HG02884 (cell line): Measurements from ENCODE around the gene MS4A2.
"Not testable (repeated sequence)": the region's sequence is repeated elsewhere in the genome, so short reads cannot be mapped to it uniquely, and the experiment has no call there.

Experiments
- ATAC-seq: cut with Tn5 transposase; IDR thresholded peaks from one replicate; pipeline ENCODE4 v1.9.1; 2021; ENCODE audit warnings: mild to moderate bottlenecking, moderate library complexity; ENCODE audit not compliant: unreplicated experiment

Gene MS4A2

DNA sequence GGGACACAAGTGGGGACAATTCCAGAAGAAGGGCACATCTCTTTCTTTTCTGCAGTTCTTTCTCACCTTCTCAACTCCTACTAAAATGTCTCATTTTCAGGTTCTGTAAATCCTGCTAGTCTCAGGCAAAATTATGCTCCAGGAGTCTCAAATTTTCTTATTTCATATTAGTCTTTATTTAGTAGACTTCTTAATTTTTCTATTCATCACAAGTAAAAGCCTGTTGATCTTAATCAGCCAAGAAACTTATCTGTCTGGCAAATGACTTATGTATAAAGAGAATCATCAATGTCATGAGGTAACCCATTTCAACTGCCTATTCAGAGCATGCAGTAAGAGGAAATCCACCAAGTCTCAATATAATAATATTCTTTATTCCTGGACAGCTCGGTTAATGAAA is at the start of gene MS4A2:
Gene MS4A2 (plus strand): TSS at position 301 of the 400 bp plus-strand sequence. CDS start 102 bp downstream, outside the sequence.
- ATAC-seq = no peak

DNA sequence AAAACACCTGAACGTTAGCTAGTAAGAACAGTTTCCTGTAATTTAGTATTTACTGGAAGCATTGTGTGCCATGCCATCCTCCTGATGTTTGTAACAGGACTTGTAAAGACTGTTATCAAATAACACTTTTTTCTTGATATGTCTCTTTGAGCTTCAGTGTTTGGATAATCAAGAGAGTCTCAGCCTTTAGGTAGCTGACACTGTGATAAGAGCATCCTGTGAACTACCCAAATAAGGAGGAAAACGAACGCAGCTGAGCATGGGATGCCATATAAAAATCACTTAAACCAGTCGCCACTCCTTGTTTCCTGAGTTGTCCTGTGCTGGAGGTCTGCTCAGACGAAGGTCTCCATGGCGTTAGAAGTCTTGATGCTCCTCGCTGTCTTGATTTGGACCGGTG is 48.4 kb upstream of the MS4A2 start, which contains the start of gene OOSP2:
Gene OOSP2 (plus strand): TSS at position 301 of the 400 bp plus-strand sequence. CDS start 51 bp downstream, at position 352.
- no peak for ATAC-seq

DNA sequence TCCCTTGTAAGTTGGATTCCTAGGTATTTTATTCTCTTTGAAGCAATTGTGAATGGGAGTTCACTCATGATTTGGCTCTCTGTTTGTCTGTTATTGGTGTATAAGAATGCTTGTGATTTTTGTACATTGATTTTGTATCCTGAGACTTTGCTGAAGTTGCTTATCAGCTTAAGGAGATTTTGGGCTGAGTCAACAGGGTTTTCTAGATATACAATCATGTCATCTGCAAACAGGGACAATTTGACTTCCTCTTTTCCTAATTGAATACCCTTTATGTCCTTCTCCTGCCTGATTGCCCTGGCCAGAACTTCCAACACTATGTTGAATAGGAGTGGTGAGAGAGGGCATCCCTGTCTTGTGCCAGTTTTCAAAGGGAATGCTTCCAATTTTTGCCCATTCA is 38.0 kb upstream of the MS4A2 start:
- not testable (repeated sequence) for ATAC-seq

DNA sequence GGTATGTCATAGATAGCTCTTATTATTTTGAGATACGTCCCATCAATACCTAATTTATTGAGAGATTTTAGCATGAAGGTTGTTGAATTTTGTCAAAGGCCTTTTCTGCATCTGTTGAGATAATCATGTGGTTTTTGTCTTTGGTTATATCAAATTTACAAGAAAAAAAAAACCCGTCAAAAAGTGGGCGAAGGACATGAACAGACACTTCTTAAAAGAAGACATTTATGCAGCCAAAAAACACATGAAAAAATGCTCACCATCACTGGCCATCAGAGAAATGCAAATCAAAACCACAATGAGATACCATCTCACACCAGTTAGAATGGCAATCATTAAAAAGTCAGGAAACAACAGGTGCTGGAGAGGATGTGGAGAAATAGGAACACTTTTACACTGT is 37.6 kb upstream of the MS4A2 start:
- ATAC-seq = not testable (repeated sequence)

DNA sequence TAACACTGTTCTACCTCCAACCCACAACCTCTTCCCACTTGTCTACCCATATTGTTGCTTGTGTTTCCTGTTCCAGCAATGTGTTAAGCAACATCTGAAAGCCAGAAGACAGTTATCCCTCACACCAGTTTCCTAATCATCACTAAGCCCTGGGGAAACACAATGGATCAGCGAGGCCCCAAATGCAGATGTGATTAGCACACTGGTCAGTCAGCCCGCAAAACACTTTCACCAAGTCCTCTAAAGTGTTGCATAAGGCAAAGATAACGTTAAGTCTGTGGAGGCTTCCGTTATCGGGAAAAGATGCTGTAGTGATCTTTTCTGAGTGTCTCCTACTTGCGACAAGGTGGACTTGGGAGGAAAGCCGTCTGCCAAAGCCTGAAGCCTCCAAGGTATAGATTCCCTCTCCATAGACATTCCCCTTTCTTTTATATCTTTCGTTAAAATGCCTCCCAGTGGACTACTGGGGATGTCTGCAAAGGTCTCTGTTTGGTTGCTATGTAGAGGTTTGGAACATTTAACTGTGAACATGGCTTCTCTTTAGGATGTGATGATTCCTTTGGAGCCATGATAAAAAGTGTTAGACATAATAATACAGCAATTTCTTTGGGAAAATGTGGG is 32.0 kb upstream of the MS4A2 start, which contains the start of gene MS4A3:
Gene MS4A3 (plus strand): TSS at position 317 of the 621 bp plus-strand sequence. CDS start 4,496 bp downstream, outside the sequence.
- no peak for ATAC-seq

DNA sequence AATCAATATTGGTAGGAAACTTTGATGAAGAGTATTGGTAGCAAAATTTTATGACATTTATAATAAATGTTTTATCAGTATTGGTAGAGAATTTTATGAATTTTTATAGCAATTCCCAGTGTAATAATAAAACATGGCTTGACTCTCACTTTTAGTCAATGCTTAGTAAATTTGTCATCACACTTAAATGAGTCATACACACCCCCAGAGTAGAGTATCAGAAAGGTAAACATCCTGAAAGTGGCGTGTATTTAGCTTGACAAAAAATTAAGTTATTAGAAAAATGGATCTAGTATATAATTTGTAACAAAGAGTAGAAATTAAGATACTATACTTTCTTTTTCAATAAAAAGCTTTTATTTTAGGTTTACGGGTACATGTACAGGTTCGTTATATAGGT is 29.4 kb upstream of the MS4A2 start:
- no peak for ATAC-seq

DNA sequence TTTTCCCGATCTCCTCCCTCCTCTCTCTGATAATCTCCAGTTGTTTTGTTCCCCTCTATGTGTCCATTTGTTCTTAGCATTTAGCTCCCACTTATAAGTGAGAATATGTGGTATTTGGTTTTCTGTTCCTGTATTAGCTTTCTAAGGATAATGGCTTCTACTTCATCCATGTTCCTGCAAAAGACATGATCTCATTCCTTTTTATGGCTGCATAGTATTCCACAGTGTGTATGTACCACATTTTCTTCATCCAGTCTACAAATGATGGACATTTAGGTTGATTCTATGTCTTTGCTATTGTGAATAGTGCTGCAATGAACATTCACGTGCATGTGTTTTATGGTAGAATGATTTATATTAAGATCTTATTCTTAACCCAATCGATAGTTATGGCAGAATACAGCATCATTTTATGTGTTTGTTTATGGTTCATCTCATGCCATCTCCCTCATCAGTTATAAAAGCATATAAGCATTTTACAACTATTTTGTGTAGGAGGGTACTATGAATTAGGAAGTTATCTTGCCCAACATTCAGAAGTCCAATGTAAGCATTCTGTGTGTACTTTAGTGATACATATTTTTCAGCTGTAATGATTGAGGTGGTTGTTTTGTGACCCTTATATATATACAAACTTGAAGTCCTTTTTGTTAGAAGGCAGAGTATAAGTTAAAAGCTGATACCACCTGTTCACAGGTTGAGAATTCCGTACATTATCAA is 28.8 kb upstream of the MS4A2 start:
- no peak for ATAC-seq

DNA sequence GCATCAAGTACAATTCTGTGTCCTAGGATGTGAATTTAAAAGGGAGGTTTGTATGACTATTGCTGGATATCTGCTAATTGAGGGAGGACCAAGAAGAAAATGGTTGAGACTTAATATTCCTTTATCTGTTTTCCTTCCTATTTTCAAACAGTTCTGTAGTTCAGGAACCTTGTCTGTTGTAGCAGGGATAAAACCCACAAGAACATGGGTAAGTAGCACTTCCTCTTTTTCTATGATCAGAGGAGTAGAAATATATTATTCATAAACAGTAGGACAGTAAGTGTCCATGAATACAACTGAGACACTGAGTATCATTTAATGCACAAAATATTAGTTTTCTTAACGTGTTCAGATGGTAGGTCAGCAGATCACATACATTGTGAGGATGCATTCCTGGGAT is 24.4 kb upstream of the MS4A2 start:
- no peak for ATAC-seq

DNA sequence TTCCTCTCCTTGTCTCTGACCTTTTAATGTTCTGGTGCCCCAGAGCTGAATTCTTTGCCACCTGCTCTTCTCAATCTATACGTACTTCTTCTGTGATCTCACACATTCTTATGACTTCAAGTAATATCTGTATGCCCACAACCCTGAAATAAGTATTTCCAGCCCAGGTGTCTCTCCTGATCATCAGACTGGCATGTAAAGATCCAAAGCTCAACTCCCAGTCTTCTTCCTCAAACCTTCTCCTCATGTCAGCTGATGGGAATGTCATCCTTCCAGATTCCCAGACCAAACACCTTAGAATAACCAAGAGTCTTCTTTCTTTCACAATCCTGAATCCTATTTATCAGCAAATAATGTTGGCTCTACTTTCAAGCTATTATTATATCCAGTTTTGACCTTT is 22.7 kb upstream of the MS4A2 start:
- ATAC-seq = no peak

DNA sequence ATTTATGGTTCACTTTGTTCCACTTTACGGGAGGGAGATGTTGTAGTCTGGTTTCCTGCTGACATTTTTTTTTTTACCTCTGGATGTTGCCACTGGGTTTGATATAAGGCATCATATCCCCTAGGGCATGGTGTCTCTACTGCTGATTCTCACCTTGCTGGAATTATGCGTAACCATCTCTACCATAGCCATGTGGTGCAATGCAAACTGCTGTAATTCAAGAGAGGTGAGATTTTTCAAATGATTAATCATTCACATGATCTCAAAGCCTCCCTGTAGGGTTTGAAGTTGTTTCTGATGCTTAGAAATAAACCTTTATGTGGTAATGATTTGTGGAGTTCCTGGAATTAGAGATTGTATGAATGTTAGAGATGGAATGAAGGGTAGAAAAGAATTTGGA is 19.0 kb upstream of the MS4A2 start:
- ATAC-seq = no peak

DNA sequence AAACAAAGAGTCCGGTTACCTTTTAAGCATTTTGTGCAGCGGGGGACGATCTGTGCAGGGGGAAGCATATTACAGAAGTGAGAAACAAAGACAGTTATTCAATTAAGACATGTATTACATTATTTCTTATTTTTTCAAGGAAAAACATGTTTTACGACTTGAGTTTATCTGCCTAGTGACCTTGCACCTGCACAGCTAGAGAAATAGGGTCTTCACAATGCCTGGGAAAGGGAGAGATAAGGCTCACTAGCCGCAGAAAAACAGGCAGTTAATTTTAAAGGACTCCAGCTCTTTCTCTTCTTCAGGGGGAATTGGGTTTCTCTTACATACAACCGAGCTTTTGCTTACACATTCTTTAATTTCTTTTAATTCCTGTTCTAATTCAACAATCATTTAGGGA is 16.8 kb upstream of the MS4A2 start:
- ATAC-seq = not testable (repeated sequence)

DNA sequence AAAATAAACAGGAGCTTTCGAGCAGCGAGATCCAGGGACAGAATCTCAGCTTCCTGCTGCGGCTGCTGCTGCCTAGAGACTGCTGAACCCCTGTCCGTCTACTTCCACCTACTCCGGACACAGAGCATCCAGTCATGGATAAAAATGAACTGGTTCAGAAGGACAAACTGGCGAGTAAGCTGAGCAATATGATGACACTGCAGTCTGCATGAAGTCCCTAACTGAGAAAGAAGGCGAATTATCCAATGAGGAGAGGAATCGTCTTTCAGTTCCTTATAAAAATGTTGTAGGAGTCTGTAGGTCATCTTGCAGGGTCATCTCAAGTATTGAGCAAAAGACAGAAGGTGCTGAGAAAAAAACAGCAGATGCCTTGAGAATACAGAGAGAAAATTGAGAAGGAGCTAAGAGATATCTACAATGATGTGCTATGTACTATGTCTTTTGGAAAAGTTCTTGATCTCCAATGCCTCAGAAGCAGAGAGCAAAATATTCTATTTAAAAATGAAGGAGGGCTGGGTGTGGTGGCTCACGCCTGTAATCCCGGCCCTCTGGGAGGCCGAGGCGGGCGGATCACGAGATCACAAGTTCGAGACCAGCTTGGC is 11.1 kb upstream of the MS4A2 start:
- no peak for ATAC-seq

DNA sequence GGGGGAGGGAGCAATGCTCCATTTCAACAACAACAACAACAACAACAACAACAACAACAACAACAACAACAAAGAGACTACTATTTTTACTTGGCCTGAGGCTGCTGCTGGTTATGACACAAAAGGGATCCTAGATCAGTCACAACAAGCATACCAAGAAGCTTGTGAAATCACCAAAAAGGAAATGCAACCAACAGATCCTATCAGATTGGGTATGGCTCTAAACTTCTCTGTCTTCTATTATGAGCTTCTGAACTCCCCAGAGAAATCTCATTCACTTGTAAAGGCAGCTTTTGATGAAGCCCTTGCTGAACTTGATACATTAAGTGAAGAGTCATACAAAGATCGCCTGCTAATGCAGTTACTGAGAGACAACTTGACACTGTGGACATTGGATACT is 10.5 kb upstream of the MS4A2 start:
- no peak for ATAC-seq

DNA sequence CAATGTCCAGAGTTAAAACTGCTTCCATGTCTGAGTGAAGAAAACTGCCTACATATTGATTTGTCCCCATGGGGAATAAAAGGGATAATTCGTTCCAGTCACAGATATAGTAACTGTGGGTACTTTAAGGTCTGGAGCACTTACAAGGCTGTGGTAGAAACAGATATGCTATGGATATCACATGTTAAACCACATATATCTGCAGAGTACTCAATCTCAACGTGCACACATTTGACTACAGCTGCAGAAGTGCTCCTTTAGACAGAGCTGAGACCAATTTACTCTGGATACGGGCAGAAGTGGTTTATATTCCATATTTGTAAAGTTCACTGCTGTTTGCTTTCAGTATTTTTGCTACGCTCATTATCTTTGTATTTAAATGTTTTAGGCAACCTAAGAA is 9.7 kb upstream of the MS4A2 start:
- ATAC-seq = no peak

DNA sequence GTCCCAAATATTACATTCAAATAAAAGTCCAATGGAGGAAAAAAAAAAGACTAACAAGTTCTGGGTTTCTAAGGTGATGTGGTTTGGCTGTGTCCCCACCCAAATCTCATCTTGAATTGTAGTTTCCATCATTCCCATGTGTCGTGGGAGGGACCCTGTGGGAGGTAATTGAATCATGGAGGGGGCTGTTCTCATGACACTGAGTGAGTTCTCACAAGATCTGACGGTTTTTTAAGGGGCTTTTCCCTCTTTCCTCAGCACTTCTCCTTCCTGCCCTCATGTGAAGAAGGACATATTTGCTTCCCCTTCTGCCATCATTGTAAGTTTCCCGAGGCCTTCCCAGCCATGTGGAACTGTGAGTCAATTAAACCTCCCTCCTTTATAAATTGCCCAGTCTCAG is 7.9 kb upstream of the MS4A2 start:
- ATAC-seq = no peak

DNA sequence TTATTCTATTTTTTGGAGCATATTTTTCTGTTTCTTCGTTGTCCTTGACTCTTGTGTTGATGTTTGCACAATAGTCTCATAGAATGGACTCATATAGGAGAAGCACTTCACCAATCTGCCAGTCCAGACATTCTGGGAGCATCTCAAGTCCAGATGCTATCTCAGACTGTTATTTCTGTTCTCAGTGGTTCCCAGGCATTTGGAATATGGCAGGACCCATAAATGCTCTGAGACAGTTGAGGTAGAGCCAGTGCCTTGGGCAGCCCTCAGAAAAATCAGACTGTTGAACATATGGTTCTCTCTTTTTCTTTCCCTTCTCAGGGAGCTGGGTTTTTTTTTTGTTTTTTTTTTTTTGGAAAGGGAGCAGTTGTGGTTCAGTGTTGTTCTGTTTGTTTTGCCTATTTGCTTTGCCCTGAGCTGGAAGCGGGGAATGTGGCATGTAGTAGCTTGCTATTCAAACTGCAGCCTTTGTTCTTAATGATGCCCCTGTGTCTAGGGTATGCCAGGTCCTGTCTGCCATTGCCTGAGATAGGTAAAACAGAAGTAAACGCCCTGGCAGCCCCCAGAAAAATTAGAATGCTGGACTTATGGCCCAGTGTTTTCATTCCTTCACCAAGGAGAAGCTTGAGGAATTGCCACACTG is 3.7 kb upstream of the MS4A2 start:
- ATAC-seq = no peak

DNA sequence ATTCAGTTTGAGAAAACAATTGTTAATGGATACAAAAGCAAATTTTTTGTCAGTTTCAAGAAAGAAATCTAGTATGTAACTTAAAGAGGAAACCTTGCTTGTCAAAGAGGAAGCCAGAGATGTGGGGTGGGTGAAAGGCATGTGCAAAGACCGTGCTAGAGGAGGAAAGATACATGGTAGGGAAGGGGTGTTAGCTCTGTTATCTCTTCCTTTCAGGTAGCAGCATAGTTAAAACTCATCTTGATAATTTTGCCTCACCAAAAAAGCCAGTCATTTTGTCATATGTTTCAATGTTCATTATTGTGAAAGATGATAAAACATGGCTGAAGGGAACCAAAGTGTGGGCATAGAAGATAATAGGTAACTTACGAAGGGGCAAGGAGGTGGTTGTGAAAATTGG is 2.6 kb upstream of the MS4A2 start:
- no peak for ATAC-seq

DNA sequence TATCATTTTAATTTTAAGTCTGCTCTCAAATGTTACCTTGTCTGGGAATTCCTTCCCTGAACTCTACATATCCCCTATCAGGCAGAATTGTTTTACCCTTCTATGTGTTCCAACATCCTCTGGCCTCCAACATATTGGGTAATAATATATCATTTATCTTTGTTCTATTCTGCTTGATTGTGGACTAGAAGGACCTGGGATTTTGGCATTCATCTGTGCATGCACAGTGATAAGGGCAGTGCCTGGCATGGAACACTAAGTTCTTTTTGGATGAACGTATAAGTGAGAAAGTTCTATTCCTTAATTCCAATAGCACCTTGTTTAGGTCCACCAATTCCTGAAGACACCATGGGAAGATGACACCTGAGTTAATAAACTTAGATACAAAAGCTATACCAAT is 1.2 kb upstream of the MS4A2 start:
- ATAC-seq = no peak

DNA sequence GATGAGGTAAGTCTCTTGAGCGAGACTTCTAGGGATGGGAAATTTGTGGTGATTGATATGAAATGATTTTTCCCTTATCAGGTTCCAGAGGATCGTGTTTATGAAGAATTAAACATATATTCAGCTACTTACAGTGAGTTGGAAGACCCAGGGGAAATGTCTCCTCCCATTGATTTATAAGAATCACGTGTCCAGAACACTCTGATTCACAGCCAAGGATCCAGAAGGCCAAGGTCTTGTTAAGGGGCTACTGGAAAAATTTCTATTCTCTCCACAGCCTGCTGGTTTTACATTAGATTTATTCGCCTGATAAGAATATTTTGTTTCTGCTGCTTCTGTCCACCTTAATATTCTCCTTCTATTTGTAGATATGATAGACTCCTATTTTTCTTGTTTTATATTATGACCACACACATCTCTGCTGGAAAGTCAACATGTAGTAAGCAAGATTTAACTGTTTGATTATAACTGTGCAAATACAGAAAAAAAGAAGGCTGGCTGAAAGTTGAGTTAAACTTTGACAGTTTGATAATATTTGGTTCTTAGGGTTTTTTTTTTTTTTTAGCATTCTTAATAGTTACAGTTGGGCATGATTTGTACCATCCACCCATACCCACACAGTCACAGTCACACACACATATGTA is 7.1 kb downstream of the MS4A2 start:
- ATAC-seq = no peak

DNA sequence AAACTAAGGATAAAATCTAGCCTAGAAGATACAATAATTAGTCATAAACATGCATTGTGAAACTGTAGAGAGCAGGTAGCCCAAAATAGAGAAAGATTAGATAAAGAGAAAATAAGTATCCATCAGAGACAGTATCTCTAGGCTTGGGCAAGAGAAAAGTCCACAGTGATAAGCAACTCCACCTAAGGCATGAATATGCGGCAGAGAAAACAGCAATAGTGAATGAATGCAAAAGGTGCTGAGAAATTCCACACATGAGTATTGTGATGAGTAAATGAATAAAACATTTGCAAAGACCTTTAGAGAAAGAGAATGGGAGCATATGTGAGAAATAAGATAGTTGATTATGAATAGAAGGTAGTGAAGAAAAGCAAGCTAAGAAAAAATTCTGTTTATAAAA is 8.7 kb downstream of the MS4A2 start:
- no peak for ATAC-seq

DNA sequence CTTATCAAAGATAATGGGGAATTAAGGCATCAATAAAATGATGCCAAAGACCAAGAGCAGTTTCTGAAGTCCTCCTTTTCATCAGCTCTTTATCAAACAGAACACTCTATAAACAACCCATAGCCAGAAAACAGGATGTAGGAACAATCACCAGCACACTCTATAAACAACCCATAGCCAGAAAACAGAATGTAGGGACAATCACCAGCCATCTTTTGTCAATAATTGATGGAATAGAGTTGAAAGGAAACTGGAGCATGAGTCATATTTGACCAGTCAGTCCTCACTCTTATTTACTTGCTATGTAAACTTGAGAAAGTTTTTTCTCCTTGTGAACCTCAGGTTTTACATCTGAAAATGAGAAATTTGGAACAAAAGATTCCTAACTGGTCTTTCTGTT is 10.0 kb downstream of the MS4A2 start:
- ATAC-seq = no peak
